ENCODE measurements around the gene CCDC3.
"Not testable (repeated sequence)": the region's sequence is repeated elsewhere in the genome, so short reads cannot be mapped to it uniquely, and the experiment has no call there.

CCDC3 gene

GRCh38 chr10:13001041-13001886 is at the start of gene CCDC3:
Gene CCDC3 (minus strand): TSS chr10:13001713. CDS start chr10:13001570, 143 bp downstream.
- no peak for DNase-seq (ENCODE audit: low read depth in 1 of 2, low spot score in 1 of 2)

GRCh38 chr10:13051126-13051694 is 49.7 kb upstream of the CCDC3 start:
- no peak for DNase-seq (ENCODE audit: low read depth in 1 of 2, low spot score in 1 of 2)

- DNase-seq (ENCODE audit: low read depth in 1 of 2, low spot score in 1 of 2) = no peak
Observed at GRCh38 chr10:13049774-13050420, 48.4 kb upstream of the CCDC3 start.

GRCh38 chr10:13048762-13049161 is 47.2 kb upstream of the CCDC3 start:
- no peak for DNase-seq (ENCODE audit: low read depth in 1 of 2, low spot score in 1 of 2)

- no peak for DNase-seq (ENCODE audit: low read depth in 1 of 2, low spot score in 1 of 2)
Observed at GRCh38 chr10:13047529-13048206, 46.2 kb upstream of the CCDC3 start.

- no peak for DNase-seq (ENCODE audit: low read depth in 1 of 2, low spot score in 1 of 2)
Observed at GRCh38 chr10:13046851-13047528, 45.5 kb upstream of the CCDC3 start.

- DNase-seq (ENCODE audit: low read depth in 1 of 2, low spot score in 1 of 2) = no peak
Observed at GRCh38 chr10:13043520-13043919, 42.0 kb upstream of the CCDC3 start.

GRCh38 chr10:13039761-13040160 is 38.2 kb upstream of the CCDC3 start:
- DNase-seq (ENCODE audit: low read depth in 1 of 2, low spot score in 1 of 2) = no peak

- DNase-seq (ENCODE audit: low read depth in 1 of 2, low spot score in 1 of 2) = no peak
Observed at GRCh38 chr10:13038391-13038790, 36.9 kb upstream of the CCDC3 start.

- DNase-seq (ENCODE audit: low read depth in 1 of 2, low spot score in 1 of 2) = no peak
Observed at GRCh38 chr10:13037832-13038231, 36.3 kb upstream of the CCDC3 start.

- no peak for DNase-seq (ENCODE audit: low read depth in 1 of 2, low spot score in 1 of 2)
Observed at GRCh38 chr10:13036841-13037240, 35.3 kb upstream of the CCDC3 start.

GRCh38 chr10:13035731-13036130 is 34.2 kb upstream of the CCDC3 start:
- not testable (repeated sequence) for DNase-seq (ENCODE audit: low read depth in 1 of 2, low spot score in 1 of 2)

GRCh38 chr10:13026873-13027272 is 25.4 kb upstream of the CCDC3 start:
- DNase-seq (ENCODE audit: low read depth in 1 of 2, low spot score in 1 of 2) = no peak

GRCh38 chr10:13023754-13024153 is 22.2 kb upstream of the CCDC3 start:
- no peak for DNase-seq (ENCODE audit: low read depth in 1 of 2, low spot score in 1 of 2)

GRCh38 chr10:13019280-13019679 is 17.8 kb upstream of the CCDC3 start:
- no peak for DNase-seq (ENCODE audit: low read depth in 1 of 2, low spot score in 1 of 2)

GRCh38 chr10:13018171-13018570 is 16.7 kb upstream of the CCDC3 start:
- no peak for DNase-seq (ENCODE audit: low read depth in 1 of 2, low spot score in 1 of 2)

- DNase-seq (ENCODE audit: low read depth in 1 of 2, low spot score in 1 of 2) = no peak
Observed at GRCh38 chr10:13016886-13017285, 15.4 kb upstream of the CCDC3 start.

GRCh38 chr10:13016426-13016825 is 14.9 kb upstream of the CCDC3 start:
- DNase-seq (ENCODE audit: low read depth in 1 of 2, low spot score in 1 of 2) = no peak

GRCh38 chr10:13006037-13006436 is 4.5 kb upstream of the CCDC3 start:
- no peak for DNase-seq (ENCODE audit: low read depth in 1 of 2, low spot score in 1 of 2)

- no peak for DNase-seq (ENCODE audit: low read depth in 1 of 2, low spot score in 1 of 2)
Observed at GRCh38 chr10:13003759-13004158, 2.2 kb upstream of the CCDC3 start.

GRCh38 chr10:13003004-13003403 is 1.5 kb upstream of the CCDC3 start:
- no peak for DNase-seq (ENCODE audit: low read depth in 1 of 2, low spot score in 1 of 2)

All from activated CD4-positive, alpha-beta T cell treated with anti-CD3 and anti-CD28 coated beads, Interleukin-2, amount 50 U/mL, for 24 hours (primary cell).